CD4-positive, alpha-beta memory T cell (primary cell): ENCODE measurements around the gene THSD4. TPM values are rescaled to one million over a fixed set of nuclear protein-coding genes. Genes with fewer than 3 reads are reported as not detected.

Experiments
- CTCF ChIA-PET: fragments of 350-600 bp; sonication (Branson Sonifier 250); formaldehyde crosslinking; loops from one replicate; lab custom pipeline; 2021; ENCODE audit warnings: inconsistent platforms; ENCODE audit not compliant: partially characterized antibody; lab: Charles Lee
- POLR2A ChIA-PET: fragments of 350-600 bp; sonication (Branson Sonifier 250); formaldehyde crosslinking; loops from one replicate; lab custom pipeline; 2021; ENCODE audit not compliant: partially characterized antibody; lab: Charles Lee
- DNase-seq, 5 donors: peaks; one replicate each; pipeline versions ENCODE4 v3.0.0 to v3.0.0-alpha.2; 2020 to 2022; ENCODE audit warnings: mixed read lengths in 1 of 5
- H3K27ac ChIP-seq: one replicate; pipeline ENCODE4 v1.7.0; 2013; ENCODE audit warnings: low read depth, low read length
- H3K27me3 ChIP-seq: 2 replicates; pipeline ENCODE4 v1.7.0; 2013; ENCODE audit warnings: mild to moderate bottlenecking, low read length, moderate library complexity; ENCODE audit not compliant: insufficient read depth
- H3K36me3 ChIP-seq: 2 replicates; pipeline ENCODE4 v1.7.0; 2013; ENCODE audit warnings: mild to moderate bottlenecking, low read length, moderate library complexity; ENCODE audit not compliant: insufficient read depth
- H3K4me1 ChIP-seq: 2 replicates; pipeline ENCODE4 v1.7.0; 2013; ENCODE audit warnings: mild to moderate bottlenecking, low read length, moderate library complexity; ENCODE audit not compliant: insufficient read depth
- H3K4me3 ChIP-seq, 2 donors: one replicate each; pipeline ENCODE4 v1.7.0; 2013; ENCODE audit warnings: low read length in 2 of 2, mild to moderate bottlenecking in 1 of 2
- H3K9me3 ChIP-seq, 2 donors: one replicate each; pipeline ENCODE4 v1.7.0; 2013; ENCODE audit warnings: low read length in 2 of 2, control low read depth in 1 of 2; ENCODE audit not compliant: control insufficient read depth in 1 of 2
- H3K27ac Mint-ChIP-seq, 7 donors: one replicate each; pipeline ENCODE4 v1.8.0; 2020 to 2021; ENCODE audit warnings: mixed read lengths in 7 of 7, mild to moderate bottlenecking in 6 of 7, inconsistent platforms in 3 of 7, moderate library complexity in 3 of 7
- H3K27me3 Mint-ChIP-seq, 2 donors: one replicate each; pipeline ENCODE4 v1.8.0; 2020 to 2021; ENCODE audit warnings: mixed read lengths in 2 of 2
- H3K36me3 Mint-ChIP-seq, 2 donors: one replicate each; pipeline ENCODE4 v1.8.0; 2020 to 2021; ENCODE audit warnings: mixed read lengths in 2 of 2, inconsistent platforms in 1 of 2, mild to moderate bottlenecking in 1 of 2
- H3K4me1 Mint-ChIP-seq, 4 donors: one replicate each; pipeline ENCODE4 v1.8.0; 2020 to 2021; ENCODE audit warnings: mixed read lengths in 4 of 4, mild to moderate bottlenecking in 1 of 4
- H3K4me3 Mint-ChIP-seq, 8 donors: one replicate each; pipeline ENCODE4 v1.8.0; 2020 to 2021; ENCODE audit warnings: mixed read lengths in 8 of 8, mild to moderate bottlenecking in 7 of 8, moderate library complexity in 6 of 8, inconsistent platforms in 3 of 8
- H3K9me3 Mint-ChIP-seq, 8 donors: one replicate each; pipeline ENCODE4 v1.8.0; 2020 to 2021; ENCODE audit warnings: mixed read lengths in 8 of 8, mild to moderate bottlenecking in 5 of 8, inconsistent platforms in 3 of 8, moderate library complexity in 1 of 8
- intact Hi-C: fragments of 100-400 bp; cut with micrococcal nuclease; formaldehyde crosslinking; loops from one replicate; pipeline ENCODE4 v1.15.1; 2023
- polyA plus RNA-seq, 2 donors: library from polyadenylated mRNA; unstranded; fragments of 300-500 nt; fragmentation: Illumina TruSeq; gene quantifications; one replicate each; pipeline ENCODE4 v1.2.3, GENCODE V29; 2021
- total RNA-seq, 2 experiments: library from RNA; stranded (reverse); gene quantifications; one replicate each; pipeline ENCODE4 v1.2.3, GENCODE V29; 2021

The THSD4 gene
- total and polyA plus RNA-seq, 4 experiments from 2014 or later: not detected

DNA sequence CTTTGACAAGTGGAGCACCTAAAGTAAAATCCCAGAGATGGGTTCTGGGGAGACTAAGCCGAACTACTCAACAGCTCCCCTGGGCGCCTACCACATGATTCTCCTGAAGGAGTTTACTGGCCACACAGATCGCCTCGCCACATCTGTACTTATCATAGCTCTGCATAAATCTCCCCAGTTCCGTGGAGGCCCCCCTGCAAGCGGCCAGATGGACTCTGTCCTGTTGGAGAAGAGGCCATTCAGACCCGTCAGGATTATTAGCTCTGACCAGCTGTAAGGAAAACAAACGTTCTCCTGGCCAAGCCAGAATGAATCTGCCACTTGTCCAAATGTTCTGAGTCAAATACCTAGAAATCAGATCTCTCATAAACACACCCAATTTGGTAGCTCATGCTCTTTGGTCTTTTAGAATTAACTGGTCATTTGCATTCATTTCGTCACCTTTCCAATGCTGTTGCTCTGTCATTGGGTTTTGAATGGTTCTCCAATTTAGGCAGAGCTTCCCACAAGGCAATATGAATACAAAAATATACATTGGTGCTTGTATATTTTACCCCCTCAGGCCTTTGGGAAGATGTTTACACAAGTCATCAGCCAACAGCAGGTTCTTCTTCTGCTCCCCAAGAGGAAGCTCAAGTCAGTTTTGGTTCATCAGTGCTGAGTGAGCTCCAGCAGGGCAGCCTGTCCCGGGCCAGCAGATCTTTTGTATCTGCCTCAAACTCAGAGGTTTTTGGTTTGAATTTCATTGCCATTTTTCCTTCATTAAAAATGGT lies 124.5 kb downstream of the THSD4 start:
- H3K27ac Mint-ChIP-seq: no peak overlapping the region
- no peaks in the 10 kb centered on the region for H3K9me3 ChIP-seq

DNA sequence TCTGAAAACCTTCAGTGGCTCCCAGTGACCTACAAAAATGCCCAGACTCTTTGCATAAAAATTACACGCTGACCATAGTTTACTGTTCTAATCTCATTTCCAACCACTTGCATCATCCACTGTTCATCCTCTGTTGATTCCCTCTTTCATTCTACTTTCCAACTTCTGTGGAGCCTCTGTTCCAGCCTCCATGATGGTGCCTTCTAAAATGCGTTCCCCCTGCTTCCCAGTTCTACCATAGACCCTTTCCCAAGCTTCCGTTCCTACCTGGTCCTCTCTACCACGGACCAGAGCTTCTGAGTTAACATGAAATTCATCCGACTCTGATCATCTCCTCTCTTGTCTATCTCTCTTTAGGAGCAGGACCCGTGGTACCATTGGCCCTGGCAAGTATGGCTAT lies 127.0 kb downstream of the THSD4 start:
- H3K4me1 Mint-ChIP-seq: no peaks in the 10 kb centered on the region
- Histone ChIP-seq H3K9me3 (no peaks in the 10 kb centered on the region), H3K36me3 (no peaks in the 10 kb centered on the region), H3K27ac (no peak overlapping the region), H3K4me1 (no peaks in the 10 kb centered on the region), H3K4me3 (no peak overlapping the region), H3K27me3 (no peaks in the 10 kb centered on the region)
- CTCF ChIA-PET: no interaction called here
- H3K9me3 Mint-ChIP-seq: peaks cover 0 to 2% (median 0%) of the 10 kb centered on the region in 8 donors
- POLR2A ChIA-PET: no interaction called here
- H3K4me3 Mint-ChIP-seq: no peak overlapping the region
- no peak for DNase-seq
- peak overlapping the region in 1 of 7 donors; percentile 25 for H3K27ac Mint-ChIP-seq
- intact Hi-C loops: no loop called here
- H3K36me3 Mint-ChIP-seq: no peaks in the 10 kb centered on the region
- peaks cover 2 to 4% of the 10 kb centered on the region in 2 donors for H3K27me3 Mint-ChIP-seq

More for the DNA sequence above, 124.5 kb downstream of the THSD4 start:
- Histone ChIP-seq H3K27ac (no peak overlapping the region), H3K36me3 (no peaks in the 10 kb centered on the region), H3K4me3 (no peak overlapping the region), H3K4me1 (no peaks in the 10 kb centered on the region), H3K27me3 (no peaks in the 10 kb centered on the region)
- ChIA-PET POLR2A (no interaction called here), CTCF (interaction anchor here (1.4 to 1.7 kb wide), 2 partner anchors 13 to 25 kb away, joined by 4 read pairs; no protein-coding TSS in a partner anchor)
- Mint-ChIP-seq H3K4me3 (no peak overlapping the region), H3K4me1 (no peaks in the 10 kb centered on the region), H3K36me3 (no peaks in the 10 kb centered on the region), H3K27me3 (peaks cover 5 to 11% of the 10 kb centered on the region in 2 donors), H3K9me3 (peaks cover 0 to 4% (median 0%) of the 10 kb centered on the region in 8 donors)
- intact Hi-C loops: no loop called here
- no peak for DNase-seq

DNA sequence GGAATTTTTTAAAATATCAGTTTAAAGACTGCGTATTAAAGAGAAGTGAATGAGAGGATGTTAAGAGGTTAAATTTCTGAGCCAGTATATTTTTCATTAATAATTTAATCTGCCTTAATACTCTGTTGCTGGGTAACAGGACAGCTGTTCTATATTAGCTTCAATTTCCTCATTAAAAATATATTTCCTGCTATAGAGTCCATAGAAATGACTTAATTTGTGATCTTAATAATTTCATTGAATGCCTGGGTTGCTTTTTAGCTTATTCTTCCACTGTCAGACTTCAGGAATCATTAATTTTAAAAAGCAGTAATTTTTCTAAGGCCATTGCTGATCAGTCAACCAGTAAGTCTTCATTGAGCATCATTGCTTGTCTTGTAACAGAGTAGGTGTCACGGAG lies 129.0 kb downstream of the THSD4 start:
- no peaks in the 10 kb centered on the region for H3K27me3 ChIP-seq
- DNase-seq: no peak
- intact Hi-C loops: no loop called here
- POLR2A ChIA-PET: no interaction called here
- Mint-ChIP-seq H3K4me3 (no peak overlapping the region), H3K27ac (no peak overlapping the region), H3K27me3 (peaks cover 2 to 5% of the 10 kb centered on the region in 2 donors), H3K4me1 (no peaks in the 10 kb centered on the region), H3K36me3 (no peaks in the 10 kb centered on the region), H3K9me3 (peaks cover 0 to 2% (median 0%) of the 10 kb centered on the region in 8 donors)
- no peaks in the 10 kb centered on the region for H3K4me1 ChIP-seq
- no peak overlapping the region for H3K4me3 ChIP-seq
- no peaks in the 10 kb centered on the region for H3K36me3 ChIP-seq
- CTCF ChIA-PET: no interaction called here
- no peaks in the 10 kb centered on the region for H3K9me3 ChIP-seq
- H3K27ac ChIP-seq: no peak overlapping the region

DNA sequence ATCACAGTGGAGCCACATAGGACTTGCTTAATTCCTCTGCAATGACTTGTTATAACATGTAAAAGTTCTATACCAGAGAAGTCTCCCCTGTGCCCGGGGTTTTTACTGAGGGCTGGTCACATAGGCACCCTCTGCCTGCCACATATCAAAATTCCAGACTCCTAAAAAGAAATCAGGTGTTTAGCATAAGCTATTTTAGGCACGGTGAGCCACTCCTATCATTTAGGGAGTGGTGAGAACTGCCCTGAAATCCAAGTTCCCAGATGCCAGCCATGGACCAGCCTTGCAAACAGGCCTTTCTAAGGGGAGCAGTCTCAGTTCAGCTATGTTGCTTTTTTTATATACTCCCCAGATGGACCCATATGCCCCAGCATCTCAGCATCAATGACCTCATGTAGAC lies 130.3 kb downstream of the THSD4 start:
- Histone ChIP-seq H3K4me3 (no peak overlapping the region), H3K27ac (no peak overlapping the region), H3K36me3 (no peaks in the 10 kb centered on the region), H3K27me3 (no peaks in the 10 kb centered on the region), H3K9me3 (no peaks in the 10 kb centered on the region), H3K4me1 (no peaks in the 10 kb centered on the region)
- ChIA-PET POLR2A (no interaction called here), CTCF (no interaction called here)
- H3K4me3 Mint-ChIP-seq: no peak overlapping the region
- H3K9me3 Mint-ChIP-seq: peaks cover 0 to 2% (median 0%) of the 10 kb centered on the region in 8 donors
- no peaks in the 10 kb centered on the region for H3K36me3 Mint-ChIP-seq
- peaks cover 2 to 5% of the 10 kb centered on the region in 2 donors for H3K27me3 Mint-ChIP-seq
- intact Hi-C loops: no loop called here
- no peaks in the 10 kb centered on the region for H3K4me1 Mint-ChIP-seq
- no peak for DNase-seq
- no peak overlapping the region for H3K27ac Mint-ChIP-seq

DNA sequence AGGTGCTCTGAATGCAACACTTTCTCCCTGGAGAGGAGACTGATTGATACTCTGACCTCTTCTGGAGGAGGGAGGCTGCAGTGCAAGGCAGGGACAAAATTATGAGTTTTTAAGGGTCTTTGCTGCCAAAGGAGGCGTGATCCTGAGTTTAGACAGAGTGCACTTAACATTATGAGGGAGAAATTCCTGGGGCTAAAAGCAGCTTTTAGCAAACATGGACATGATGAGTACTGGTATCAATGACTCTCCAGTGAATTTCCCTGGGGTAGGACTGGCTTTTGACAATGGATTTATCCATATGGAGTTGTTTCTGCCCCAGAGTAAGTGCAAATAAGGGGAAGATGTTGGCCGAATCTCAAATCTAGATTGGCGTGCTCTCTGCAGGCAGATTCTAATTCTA lies 133.1 kb downstream of the THSD4 start:
- no peaks in the 10 kb centered on the region for H3K4me1 Mint-ChIP-seq
- H3K27ac ChIP-seq: no peak overlapping the region
- no peaks in the 10 kb centered on the region for H3K9me3 ChIP-seq
- no peaks in the 10 kb centered on the region for H3K9me3 Mint-ChIP-seq
- no peaks in the 10 kb centered on the region for H3K36me3 ChIP-seq
- peaks cover 2 to 5% of the 10 kb centered on the region in 2 donors for H3K27me3 Mint-ChIP-seq
- DNase-seq: no peak
- H3K4me1 ChIP-seq: no peaks in the 10 kb centered on the region
- no peak overlapping the region for H3K4me3 Mint-ChIP-seq
- CTCF ChIA-PET: no interaction called here
- no peak overlapping the region for H3K27ac Mint-ChIP-seq
- no peaks in the 10 kb centered on the region for H3K36me3 Mint-ChIP-seq
- H3K4me3 ChIP-seq: no peak overlapping the region
- H3K27me3 ChIP-seq: no peaks in the 10 kb centered on the region
- intact Hi-C loops: no loop called here
- POLR2A ChIA-PET: no interaction called here

DNA sequence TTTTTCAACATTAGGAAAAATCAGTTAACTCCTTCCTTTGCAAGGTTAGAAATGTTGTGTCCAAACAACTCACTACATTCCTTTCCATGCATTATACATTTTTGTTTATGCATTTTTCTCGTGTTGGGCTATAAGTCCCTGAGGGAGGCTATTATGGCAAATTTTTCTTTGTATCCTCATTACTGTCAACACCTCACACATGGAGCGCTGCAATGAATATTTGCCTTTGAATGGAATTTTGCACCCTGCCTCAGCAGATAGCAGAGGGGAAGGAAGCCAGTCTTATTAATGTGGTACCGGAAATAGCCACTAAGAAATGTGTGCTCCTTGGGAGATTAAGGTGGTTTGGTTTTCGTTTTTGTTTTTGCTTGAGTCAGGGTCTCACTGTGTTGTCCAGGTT lies 134.7 kb downstream of the THSD4 start:
- no peak overlapping the region for H3K27ac Mint-ChIP-seq
- H3K4me1 ChIP-seq: no peaks in the 10 kb centered on the region
- no peaks in the 10 kb centered on the region for H3K9me3 Mint-ChIP-seq
- no peaks in the 10 kb centered on the region for H3K36me3 Mint-ChIP-seq
- DNase-seq: no peak
- no peak overlapping the region for H3K4me3 ChIP-seq
- peaks cover 2 to 5% of the 10 kb centered on the region in 2 donors for H3K27me3 Mint-ChIP-seq
- intact Hi-C loops: no loop called here
- no peaks in the 10 kb centered on the region for H3K4me1 Mint-ChIP-seq
- POLR2A ChIA-PET: no interaction called here
- no peaks in the 10 kb centered on the region for H3K27me3 ChIP-seq
- H3K36me3 ChIP-seq: no peaks in the 10 kb centered on the region
- H3K27ac ChIP-seq: no peak overlapping the region
- H3K9me3 ChIP-seq: no peaks in the 10 kb centered on the region
- CTCF ChIA-PET: no interaction called here
- no peak overlapping the region for H3K4me3 Mint-ChIP-seq

DNA sequence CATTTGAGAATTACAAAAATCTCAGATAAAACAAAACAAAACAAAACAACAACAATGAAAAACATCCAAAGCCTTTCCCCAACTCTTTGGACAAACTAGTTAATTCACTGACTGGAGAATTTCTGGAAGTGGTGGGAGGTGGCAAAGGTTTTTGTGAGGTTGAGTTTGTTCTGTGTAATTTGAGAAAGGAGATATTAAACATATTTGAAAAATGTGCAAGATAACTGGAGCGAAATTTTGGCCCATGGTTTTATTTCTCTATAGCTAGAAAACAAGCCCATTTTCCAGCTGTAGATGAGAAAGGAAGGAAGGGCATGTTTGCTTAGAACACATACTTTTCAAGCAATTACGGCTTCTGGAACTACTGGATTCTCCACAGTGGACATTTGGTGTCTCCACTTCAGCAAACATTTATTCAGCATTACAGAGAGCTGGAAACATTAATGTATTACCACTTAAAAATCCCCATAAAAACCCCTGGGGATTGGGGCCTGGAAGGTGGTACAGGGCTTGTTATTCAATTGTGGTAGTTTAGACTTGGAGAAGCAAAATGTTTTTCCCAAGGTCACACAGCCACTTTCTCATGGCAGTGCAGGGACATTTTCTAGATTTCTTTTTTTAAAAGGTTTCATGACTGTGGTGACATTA lies 135.8 kb downstream of the THSD4 start:
- H3K27me3 ChIP-seq: no peaks in the 10 kb centered on the region
- intact Hi-C loops: no loop called here
- H3K27ac Mint-ChIP-seq: no peak overlapping the region
- H3K4me1 ChIP-seq: no peaks in the 10 kb centered on the region
- no peaks in the 10 kb centered on the region for H3K36me3 ChIP-seq
- no peaks in the 10 kb centered on the region for H3K9me3 ChIP-seq
- H3K27me3 Mint-ChIP-seq: peaks cover 0 to 5% of the 10 kb centered on the region in 2 donors
- H3K4me1 Mint-ChIP-seq: no peaks in the 10 kb centered on the region
- H3K36me3 Mint-ChIP-seq: no peaks in the 10 kb centered on the region
- no peak overlapping the region for H3K27ac ChIP-seq
- H3K9me3 Mint-ChIP-seq: no peaks in the 10 kb centered on the region
- ChIA-PET CTCF (no interaction called here), POLR2A (no interaction called here)
- H3K4me3 ChIP-seq: no peak overlapping the region
- no peak for DNase-seq
- no peak overlapping the region for H3K4me3 Mint-ChIP-seq
